Dendritic cell treated with granulocyte-macrophage colony-stimulating factor and Interleukin-4, amounts not matched to agents 40 ng/mL and 50 ng/mL, for 4 days (primary cell): ENCODE data around the gene MYO9A.
"Not testable (repeated sequence)": the region's sequence is repeated elsewhere in the genome, so short reads cannot be mapped to it uniquely, and the experiment has no call there.

Experiments
- H3K27ac Mint-ChIP-seq: one replicate; pipeline ENCODE4 v1.8.0; 2022; ENCODE audit warnings: mild to moderate bottlenecking, mixed read lengths
- H3K27me3 Mint-ChIP-seq: one replicate; pipeline ENCODE4 v1.8.0; 2022; ENCODE audit warnings: mild to moderate bottlenecking, mixed read lengths
- H3K36me3 Mint-ChIP-seq: one replicate; pipeline ENCODE4 v1.8.0; 2022; ENCODE audit warnings: low read depth, mixed read lengths
- H3K4me1 Mint-ChIP-seq: one replicate; pipeline ENCODE4 v1.8.0; 2022; ENCODE audit warnings: low read depth, mixed read lengths
- H3K4me3 Mint-ChIP-seq: one replicate; pipeline ENCODE4 v1.8.0; 2022; ENCODE audit warnings: mild to moderate bottlenecking, moderate library complexity, mixed read lengths
- H3K9me3 Mint-ChIP-seq: one replicate; pipeline ENCODE4 v1.8.0; 2022; ENCODE audit warnings: mixed read lengths
- intact Hi-C: fragments of 100-400 bp; cut with micrococcal nuclease; formaldehyde crosslinking; loops from one replicate; pipeline ENCODE4 v1.15.0; 2022

The MYO9A gene

GRCh38 chr15:72092691-72093090 is 25.3 kb downstream of the MYO9A start:
- intact Hi-C loops, result no loop called here

GRCh38 chr15:72092006-72092405 is 25.9 kb downstream of the MYO9A start:
- intact Hi-C loops, result no loop called here
- Mint-ChIP-seq H3K4me1 (peaks cover 5% of the 10 kb centered on the region), H3K36me3 (peaks cover 29% of the 10 kb centered on the region), H3K27me3 (no peaks in the 10 kb centered on the region), H3K4me3 (no peak overlapping the region), H3K9me3 (no peaks in the 10 kb centered on the region), H3K27ac (no peak overlapping the region)

More at GRCh38 chr15:72092691-72093090, 25.3 kb downstream of the MYO9A start:
- no peak overlapping the region for H3K4me3 Mint-ChIP-seq
- no peak overlapping the region for H3K27ac Mint-ChIP-seq
- no peaks in the 10 kb centered on the region for H3K27me3 Mint-ChIP-seq
- H3K36me3 Mint-ChIP-seq, result peaks cover 23% of the 10 kb centered on the region
- H3K9me3 Mint-ChIP-seq, result no peaks in the 10 kb centered on the region
- peaks cover 5% of the 10 kb centered on the region for H3K4me1 Mint-ChIP-seq

GRCh38 chr15:72086920-72087648 is 30.9 kb downstream of the MYO9A start:
- Mint-ChIP-seq H3K4me1 (no peaks in the 10 kb centered on the region), H3K27me3 (no peaks in the 10 kb centered on the region), H3K36me3 (peaks cover 43% of the 10 kb centered on the region), H3K9me3 (peaks cover 44% of the 10 kb centered on the region), H3K27ac (no peak overlapping the region), H3K4me3 (no peak overlapping the region)
- intact Hi-C loops, result no loop called here

- peaks cover 48% of the 10 kb centered on the region for H3K9me3 Mint-ChIP-seq
- no peaks in the 10 kb centered on the region for H3K27me3 Mint-ChIP-seq
- H3K36me3 Mint-ChIP-seq, result peaks cover 43% of the 10 kb centered on the region
- no peak overlapping the region for H3K4me3 Mint-ChIP-seq
- H3K27ac Mint-ChIP-seq, result no peak overlapping the region
- no peaks in the 10 kb centered on the region for H3K4me1 Mint-ChIP-seq
- intact Hi-C loops, result no loop called here
These were observed 31.8 kb downstream of the MYO9A start for GRCh38 chr15:72086010-72086697.

GRCh38 chr15:72082176-72082575 is 35.8 kb downstream of the MYO9A start:
- no peaks in the 10 kb centered on the region for H3K27me3 Mint-ChIP-seq
- H3K9me3 Mint-ChIP-seq, result peaks cover 48% of the 10 kb centered on the region
- no peaks in the 10 kb centered on the region for H3K4me1 Mint-ChIP-seq
- no peak overlapping the region for H3K27ac Mint-ChIP-seq
- H3K36me3 Mint-ChIP-seq, result peaks cover 22% of the 10 kb centered on the region
- intact Hi-C loops, result no loop called here
- H3K4me3 Mint-ChIP-seq, result no peak overlapping the region

- no peak overlapping the region for H3K27ac Mint-ChIP-seq
- H3K9me3 Mint-ChIP-seq, result peaks cover 19% of the 10 kb centered on the region
- H3K36me3 Mint-ChIP-seq, result no peaks in the 10 kb centered on the region
- no peak overlapping the region for H3K4me3 Mint-ChIP-seq
- no peaks in the 10 kb centered on the region for H3K27me3 Mint-ChIP-seq
- intact Hi-C loops, result no loop called here
- no peaks in the 10 kb centered on the region for H3K4me1 Mint-ChIP-seq
These were observed 39.1 kb downstream of the MYO9A start for GRCh38 chr15:72078887-72079286.

GRCh38 chr15:72077950-72078349 is 40.0 kb downstream of the MYO9A start:
- H3K4me1 Mint-ChIP-seq, result no peaks in the 10 kb centered on the region
- H3K27me3 Mint-ChIP-seq, result no peaks in the 10 kb centered on the region
- no peak overlapping the region for H3K27ac Mint-ChIP-seq
- H3K4me3 Mint-ChIP-seq, result no peak overlapping the region
- H3K9me3 Mint-ChIP-seq, result peaks cover 9% of the 10 kb centered on the region
- intact Hi-C loops, result no loop called here
- H3K36me3 Mint-ChIP-seq, result no peaks in the 10 kb centered on the region

GRCh38 chr15:72074335-72075060 is 43.5 kb downstream of the MYO9A start:
- intact Hi-C loops, result no loop called here
- H3K4me1 Mint-ChIP-seq, result no peaks in the 10 kb centered on the region
- no peak overlapping the region for H3K27ac Mint-ChIP-seq
- H3K36me3 Mint-ChIP-seq, result no peaks in the 10 kb centered on the region
- H3K9me3 Mint-ChIP-seq, result no peaks in the 10 kb centered on the region
- H3K4me3 Mint-ChIP-seq, result no peak overlapping the region
- H3K27me3 Mint-ChIP-seq, result no peaks in the 10 kb centered on the region

GRCh38 chr15:72071448-72071825 is 46.5 kb downstream of the MYO9A start:
- H3K9me3 Mint-ChIP-seq, intact Hi-C loops, H3K36me3 Mint-ChIP-seq, H3K27me3 Mint-ChIP-seq, H3K4me1 Mint-ChIP-seq, H3K4me3 Mint-ChIP-seq, H3K27ac Mint-ChIP-seq: not testable (repeated sequence)

- H3K9me3 Mint-ChIP-seq, result no peaks in the 10 kb centered on the region
- no peaks in the 10 kb centered on the region for H3K4me1 Mint-ChIP-seq
- no peak overlapping the region for H3K27ac Mint-ChIP-seq
- intact Hi-C loops, result no loop called here
- no peak overlapping the region for H3K4me3 Mint-ChIP-seq
- H3K36me3 Mint-ChIP-seq, result no peaks in the 10 kb centered on the region
- no peaks in the 10 kb centered on the region for H3K27me3 Mint-ChIP-seq
These were observed 47.0 kb downstream of the MYO9A start for GRCh38 chr15:72070817-72071447.

- H3K27ac Mint-ChIP-seq, result no peak overlapping the region
- intact Hi-C loops, result no loop called here
- H3K27me3 Mint-ChIP-seq, result no peaks in the 10 kb centered on the region
- no peaks in the 10 kb centered on the region for H3K9me3 Mint-ChIP-seq
- no peak overlapping the region for H3K4me3 Mint-ChIP-seq
- H3K4me1 Mint-ChIP-seq, result no peaks in the 10 kb centered on the region
- no peaks in the 10 kb centered on the region for H3K36me3 Mint-ChIP-seq
These were observed 49.1 kb downstream of the MYO9A start for GRCh38 chr15:72068856-72069255.

- Mint-ChIP-seq H3K4me3 (no peak overlapping the region), H3K4me1 (peaks cover 8% of the 10 kb centered on the region), H3K27me3 (no peaks in the 10 kb centered on the region), H3K9me3 (no peaks in the 10 kb centered on the region), H3K27ac (no peak overlapping the region), H3K36me3 (peaks cover 10% of the 10 kb centered on the region)
- intact Hi-C loops, result no loop called here
These were observed 52.1 kb downstream of the MYO9A start for GRCh38 chr15:72065801-72066200.

GRCh38 chr15:72063186-72063585 is 54.8 kb downstream of the MYO9A start:
- Mint-ChIP-seq H3K27ac (no peak overlapping the region), H3K4me3 (no peak overlapping the region), H3K27me3 (no peaks in the 10 kb centered on the region), H3K36me3 (peaks cover 10% of the 10 kb centered on the region), H3K4me1 (peaks cover 8% of the 10 kb centered on the region), H3K9me3 (no peaks in the 10 kb centered on the region)
- intact Hi-C loops, result no loop called here

GRCh38 chr15:72062319-72062718 is 55.6 kb downstream of the MYO9A start:
- Mint-ChIP-seq H3K4me1 (peaks cover 8% of the 10 kb centered on the region), H3K27me3 (no peaks in the 10 kb centered on the region), H3K9me3 (no peaks in the 10 kb centered on the region), H3K4me3 (no peak overlapping the region), H3K27ac (no peak overlapping the region), H3K36me3 (peaks cover 10% of the 10 kb centered on the region)
- intact Hi-C loops, result no loop called here
